Measurements from ENCODE around the gene GMEB2.

- TF ChIP-seq CTCF (IDR thresholded peaks at IDR 0.05) (no peak), ZFX (IDR thresholded peaks at IDR 0.05; ENCODE audit: borderline replicate concordance) (no peak)
These were observed 44.4 kb downstream of the GMEB2 start for GRCh38 chr20:63582382-63583063.

All from 22Rv1 (cell line).